Measurements from ENCODE around the gene PGK2. TPM values are rescaled to one million over a fixed set of nuclear protein-coding genes. Genes with fewer than 3 reads are reported as not detected.
A peak's percentile ranks its signal among the peaks of the same experiment; 100 is the strongest.
"Not testable (repeated sequence)": the region's sequence is repeated elsewhere in the genome, so short reads cannot be mapped to it uniquely, and the experiment has no call there.

The PGK2 gene
- total RNA-seq (2014; rRNA removed; shearing (Covaris generic)) = not detected in 2 replicates
- not detected in 2 replicates for polyA plus RNA-seq (2015; cell fraction: cytosol; rRNA removed)
- polyA plus RNA-seq (2015; cell fraction: nucleus; rRNA removed) = not detected in 2 replicates

DNA sequence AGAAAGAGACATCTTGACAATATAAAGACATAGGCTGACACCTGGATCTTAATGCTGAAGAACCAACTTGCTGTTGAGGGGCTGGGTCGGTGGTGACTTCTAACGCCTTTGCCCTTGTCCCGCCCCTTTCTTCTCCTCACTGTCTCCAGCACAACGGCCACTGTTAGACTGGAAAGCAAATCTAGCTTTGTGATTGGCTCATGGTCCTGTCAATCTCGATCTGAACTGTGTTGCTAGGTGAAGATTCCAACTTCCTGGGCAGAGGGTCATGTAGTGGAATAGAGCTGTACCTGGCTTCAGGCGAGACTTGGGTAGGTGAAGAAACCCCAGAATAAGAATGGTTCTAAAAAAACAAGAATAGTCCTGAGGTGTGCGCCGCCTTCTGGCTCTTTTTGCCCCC is at the start of gene PGK2:
Gene PGK2 (minus strand): TSS at position 110 of the 400 bp plus-strand sequence. CDS start 98 bp downstream, at position 12.
- DNase-seq (ENCODE audit: low read depth, low spot score) = peak; percentile 84
- in situ Hi-C loops (cut with HindIII; ENCODE audit: low pct_unique_long_range_greater_than_20kb, low sequenced_read_pairs) = no loop called here

DNA sequence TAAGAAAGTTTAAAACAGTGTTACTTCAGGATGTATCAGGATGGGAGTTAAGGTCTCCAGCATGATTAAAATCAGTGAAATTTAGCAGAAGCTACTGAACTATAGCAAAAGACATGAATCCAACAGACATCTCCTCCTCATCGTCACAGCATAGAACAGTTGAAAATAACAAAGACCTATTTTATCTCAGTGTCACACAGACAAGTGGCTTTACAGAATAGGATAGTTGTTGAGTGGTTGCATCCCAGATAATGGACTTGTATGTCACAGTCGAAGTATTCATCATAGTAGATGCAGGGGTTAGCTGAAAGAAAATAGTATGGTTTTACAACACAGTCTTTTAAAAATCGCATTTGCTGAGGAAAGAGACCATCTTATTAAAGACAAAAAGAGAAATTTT is 48.1 kb upstream of the PGK2 start:
- in situ Hi-C loops (cut with HindIII; ENCODE audit: low pct_unique_long_range_greater_than_20kb, low sequenced_read_pairs) = no loop called here
- DNase-seq (ENCODE audit: low read depth, low spot score) = no peak

GRCh38 chr6:49833386-49833785 is 46.3 kb upstream of the PGK2 start:
- in situ Hi-C loops (cut with HindIII; ENCODE audit: low pct_unique_long_range_greater_than_20kb, low sequenced_read_pairs) = no loop called here
- no peak for DNase-seq (ENCODE audit: low read depth, low spot score)

DNA sequence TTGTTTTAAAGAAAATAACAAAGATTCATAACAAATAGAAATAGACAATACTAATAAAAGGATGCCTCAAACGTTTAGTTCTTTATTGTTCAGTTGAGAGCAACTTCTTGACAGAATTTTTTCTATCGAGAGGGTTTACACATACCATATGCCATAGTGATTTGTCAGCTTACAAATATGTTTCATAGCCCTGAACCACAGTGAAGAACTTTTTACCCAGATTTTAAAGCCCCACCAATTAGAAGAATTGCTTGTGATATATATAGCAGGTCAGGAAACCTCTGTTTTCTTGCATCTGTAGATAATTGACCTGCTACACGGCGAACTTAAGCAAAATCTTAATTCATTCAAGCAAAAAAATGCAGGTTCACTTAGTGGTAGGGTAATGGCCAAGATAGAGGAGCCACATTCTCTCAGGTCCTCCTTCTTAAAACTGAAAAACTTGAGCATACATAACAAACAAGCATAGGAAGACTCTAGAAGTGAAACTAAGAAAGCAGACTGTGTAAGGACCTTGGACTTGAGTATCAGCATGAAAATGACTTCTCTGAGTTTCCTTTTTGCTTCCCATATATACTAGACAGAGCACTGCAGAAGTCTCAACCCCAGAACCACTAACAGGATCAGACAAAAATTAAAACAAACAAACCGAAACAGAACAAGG is 39.8 kb upstream of the PGK2 start:
- in situ Hi-C loops (cut with HindIII; ENCODE audit: low pct_unique_long_range_greater_than_20kb, low sequenced_read_pairs) = no loop called here
- DNase-seq (ENCODE audit: low read depth, low spot score) = no peak

- in situ Hi-C loops (cut with HindIII; ENCODE audit: low pct_unique_long_range_greater_than_20kb, low sequenced_read_pairs) = no loop called here
- DNase-seq (ENCODE audit: low read depth, low spot score) = no peak
These were observed 28.1 kb upstream of the PGK2 start for GRCh38 chr6:49815166-49815565.

- in situ Hi-C loops (cut with HindIII; ENCODE audit: low pct_unique_long_range_greater_than_20kb, low sequenced_read_pairs) = no loop called here
- DNase-seq (ENCODE audit: low read depth, low spot score) = no peak
These were observed 26.2 kb upstream of the PGK2 start for GRCh38 chr6:49813248-49813647.

GRCh38 chr6:49806145-49806544 is 19.1 kb upstream of the PGK2 start:
- in situ Hi-C loops (cut with HindIII; ENCODE audit: low pct_unique_long_range_greater_than_20kb, low sequenced_read_pairs) = no loop called here
- DNase-seq (ENCODE audit: low read depth, low spot score) = no peak

DNA sequence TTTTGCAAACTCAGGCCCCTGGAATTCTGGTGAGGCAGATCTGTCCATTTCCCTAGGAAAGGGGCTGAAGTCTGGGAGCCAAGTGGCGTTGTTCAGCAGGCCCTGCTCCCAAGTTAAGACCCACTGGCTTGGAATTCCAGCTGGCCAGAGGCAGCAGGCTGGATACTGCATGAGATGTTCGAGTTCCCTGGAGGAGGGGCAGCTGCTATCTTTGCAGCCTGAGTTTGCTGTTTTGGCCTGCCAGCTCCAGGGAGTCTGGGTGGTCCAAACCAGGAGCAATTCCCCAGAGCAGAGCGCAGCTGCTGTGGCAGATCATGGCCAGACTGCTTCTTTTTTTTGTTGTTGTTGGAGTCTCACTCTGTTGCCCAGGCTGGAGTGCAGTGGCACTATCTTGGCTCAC is 18.2 kb upstream of the PGK2 start:
- no peak for DNase-seq (ENCODE audit: low read depth, low spot score)

GRCh38 chr6:49801525-49801924 is 14.4 kb upstream of the PGK2 start:
- DNase-seq (ENCODE audit: low read depth, low spot score) = no peak
- in situ Hi-C loops (cut with HindIII; ENCODE audit: low pct_unique_long_range_greater_than_20kb, low sequenced_read_pairs) = no loop called here

More for the DNA sequence above, 18.2 kb upstream of the PGK2 start:
- in situ Hi-C loops (cut with HindIII; ENCODE audit: low pct_unique_long_range_greater_than_20kb, low sequenced_read_pairs) = no loop called here

- in situ Hi-C loops (cut with HindIII; ENCODE audit: low pct_unique_long_range_greater_than_20kb, low sequenced_read_pairs) = no loop called here
These were observed 12.0 kb upstream of the PGK2 start for GRCh38 chr6:49799090-49799489.

DNA sequence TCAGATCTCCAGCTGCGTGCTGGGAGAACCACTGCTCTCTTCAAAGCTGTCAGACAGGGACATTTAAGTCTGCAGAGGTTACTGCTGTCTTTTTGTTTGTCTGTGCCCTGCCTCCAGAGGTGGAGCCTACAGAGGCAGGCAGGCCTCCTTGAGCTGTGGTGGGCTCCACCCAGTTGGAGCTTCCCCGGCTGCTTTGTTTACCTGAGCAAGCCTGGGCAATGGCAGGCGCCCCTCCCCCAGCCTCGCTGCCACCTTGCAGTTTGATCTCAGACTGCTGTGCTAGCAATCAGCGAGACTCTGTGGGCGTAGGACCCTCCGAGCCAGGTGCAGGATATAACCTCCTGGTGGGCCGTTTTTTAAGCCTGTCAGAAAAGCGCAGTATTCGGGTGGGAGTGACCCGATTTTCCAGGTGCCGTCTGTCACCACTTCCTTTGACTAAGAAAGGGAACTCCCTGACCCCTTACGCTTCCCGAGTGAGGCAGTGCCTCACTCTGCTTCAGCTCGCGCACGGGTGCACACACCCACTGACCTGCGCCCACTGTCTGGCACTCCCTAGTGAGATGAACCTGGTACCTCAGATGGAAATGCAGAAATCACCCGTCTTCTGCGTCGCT is 9.9 kb upstream of the PGK2 start:
- in situ Hi-C loops (cut with HindIII; ENCODE audit: low pct_unique_long_range_greater_than_20kb, low sequenced_read_pairs); DNase-seq (ENCODE audit: low read depth, low spot score): not testable (repeated sequence)

More at GRCh38 chr6:49799090-49799489, 12.0 kb upstream of the PGK2 start:
- no peak for DNase-seq (ENCODE audit: low read depth, low spot score)

DNA sequence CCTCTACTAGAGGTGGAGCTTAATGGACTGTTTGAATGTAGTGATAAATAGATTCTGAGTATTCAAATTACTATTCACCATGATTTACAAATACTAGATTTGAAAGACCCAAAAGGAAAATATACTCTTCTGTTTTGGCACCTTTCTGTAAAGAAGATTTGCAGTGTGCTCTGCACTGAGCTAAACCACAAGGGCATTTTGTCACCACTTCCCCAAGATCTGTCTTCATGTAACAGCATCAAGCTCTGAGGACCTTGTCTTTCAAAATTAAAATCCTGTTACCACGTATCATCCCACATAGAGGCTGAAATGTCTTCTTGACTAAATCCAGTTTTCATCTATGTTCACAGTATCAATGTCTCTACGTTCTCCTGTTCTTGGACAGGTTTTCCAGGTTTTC is 3.3 kb upstream of the PGK2 start:
- in situ Hi-C loops (cut with HindIII; ENCODE audit: low pct_unique_long_range_greater_than_20kb, low sequenced_read_pairs) = no loop called here
- no peak for DNase-seq (ENCODE audit: low read depth, low spot score)

DNA sequence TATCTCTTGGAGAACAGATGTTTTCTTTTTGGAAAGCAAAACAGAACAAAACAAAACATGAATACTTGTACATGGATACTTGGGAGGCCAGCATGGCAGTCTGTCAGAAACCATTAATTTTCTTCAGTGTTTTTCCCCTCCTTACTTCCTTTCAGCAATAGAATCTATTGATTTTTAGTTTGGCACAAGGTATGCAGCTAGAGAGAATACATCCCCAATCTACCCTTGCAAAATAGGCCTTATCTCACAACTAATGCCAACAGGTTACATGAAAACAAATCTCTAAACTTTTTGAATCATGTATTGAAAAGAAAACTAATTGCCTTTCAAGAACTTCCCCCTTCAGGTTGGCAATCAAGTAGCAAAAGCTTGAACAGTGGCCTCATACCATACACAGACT is 2.8 kb downstream of the PGK2 start:
- no peak for DNase-seq (ENCODE audit: low read depth, low spot score)
- in situ Hi-C loops (cut with HindIII; ENCODE audit: low pct_unique_long_range_greater_than_20kb, low sequenced_read_pairs) = no loop called here

DNA sequence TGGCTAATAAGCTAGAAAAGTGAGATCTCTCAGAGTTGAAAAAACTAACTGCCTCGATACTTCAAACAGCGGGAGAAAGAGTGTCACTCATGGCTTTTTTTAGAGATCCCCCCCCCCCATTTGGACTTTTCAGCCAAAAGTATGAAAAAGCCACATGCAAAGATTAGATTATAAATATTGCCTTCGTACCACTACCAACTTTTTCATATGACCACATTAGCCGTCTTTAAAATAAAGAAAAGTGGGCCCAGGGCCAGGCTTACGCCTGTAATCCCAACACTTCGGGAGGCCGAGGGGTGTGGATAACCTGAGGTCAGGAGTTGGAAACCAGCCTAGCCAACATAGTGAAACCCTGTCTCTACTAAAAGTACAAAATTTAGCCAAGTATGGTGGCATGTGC is 4.4 kb downstream of the PGK2 start:
- in situ Hi-C loops (cut with HindIII; ENCODE audit: low pct_unique_long_range_greater_than_20kb, low sequenced_read_pairs) = no loop called here
- no peak for DNase-seq (ENCODE audit: low read depth, low spot score)

DNA sequence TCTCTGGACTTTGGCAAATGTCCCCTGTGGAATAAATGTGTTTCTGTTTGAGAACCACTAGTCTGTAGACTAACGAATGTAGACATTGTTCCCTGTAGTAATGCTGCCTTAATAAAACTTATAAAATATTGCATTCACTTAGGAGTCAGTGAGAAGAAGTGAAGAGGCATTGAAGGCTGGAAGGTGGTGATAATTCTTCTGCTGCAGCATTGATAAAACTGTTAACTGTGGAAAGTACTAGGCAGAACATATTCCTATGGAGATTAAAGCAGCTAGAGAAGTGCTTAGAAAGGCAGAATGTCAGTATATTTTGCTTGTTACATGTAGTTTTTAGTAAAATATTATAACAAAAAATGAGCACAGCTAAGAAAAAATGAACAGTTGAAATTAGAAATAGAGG is 4.8 kb downstream of the PGK2 start:
- in situ Hi-C loops (cut with HindIII; ENCODE audit: low pct_unique_long_range_greater_than_20kb, low sequenced_read_pairs) = no loop called here
- DNase-seq (ENCODE audit: low read depth, low spot score) = no peak

GRCh38 chr6:49776444-49776843 is 10.6 kb downstream of the PGK2 start:
- in situ Hi-C loops (cut with HindIII; ENCODE audit: low pct_unique_long_range_greater_than_20kb, low sequenced_read_pairs) = no loop called here
- DNase-seq (ENCODE audit: low read depth, low spot score) = no peak

DNA sequence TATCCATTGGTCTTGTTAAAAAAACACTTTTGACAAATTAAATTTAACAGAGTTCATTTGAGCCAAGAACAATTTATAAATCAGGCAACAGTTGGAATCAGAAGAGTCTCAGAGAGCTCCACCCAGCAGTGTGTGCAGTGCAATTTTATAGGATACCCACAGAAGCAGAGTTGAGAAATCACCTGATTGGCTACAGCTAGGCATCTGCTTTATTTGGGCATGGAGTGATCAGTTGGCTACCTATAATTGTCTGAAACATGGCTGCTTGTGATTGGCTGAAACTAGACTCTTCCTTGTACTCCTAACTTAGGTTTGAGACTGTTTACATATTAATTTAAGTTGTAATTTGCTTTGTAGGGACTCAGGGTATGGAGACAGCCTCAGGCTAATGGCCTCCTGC is 12.0 kb downstream of the PGK2 start:
- DNase-seq (ENCODE audit: low read depth, low spot score) = no peak

GRCh38 chr6:49772285-49772684 is 14.8 kb downstream of the PGK2 start:
- no peak for DNase-seq (ENCODE audit: low read depth, low spot score)
- in situ Hi-C loops (cut with HindIII; ENCODE audit: low pct_unique_long_range_greater_than_20kb, low sequenced_read_pairs) = no loop called here

More for the DNA sequence above, 12.0 kb downstream of the PGK2 start:
- in situ Hi-C loops (cut with HindIII; ENCODE audit: low pct_unique_long_range_greater_than_20kb, low sequenced_read_pairs) = no loop called here

DNA sequence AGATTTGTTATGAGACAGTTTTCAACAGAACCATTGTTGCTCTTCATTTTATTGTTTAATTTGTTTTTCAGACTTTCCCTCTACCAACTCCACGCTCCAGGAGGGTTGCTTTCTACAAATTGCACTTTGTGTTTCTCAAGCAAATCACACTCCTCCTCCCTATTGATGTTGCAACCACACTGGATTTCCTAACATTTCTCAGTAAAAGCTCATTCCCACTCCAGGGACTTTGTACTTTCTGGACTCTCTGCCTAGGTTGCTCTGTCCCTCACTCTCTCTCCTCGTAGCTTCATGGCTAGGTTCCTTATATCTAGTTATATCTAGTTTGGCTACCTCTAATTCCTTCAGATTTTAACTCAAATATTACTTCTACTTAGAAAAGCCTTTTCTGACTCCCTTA is 20.3 kb downstream of the PGK2 start:
- in situ Hi-C loops (cut with HindIII; ENCODE audit: low pct_unique_long_range_greater_than_20kb, low sequenced_read_pairs) = no loop called here

More for the DNA sequence above, 20.3 kb downstream of the PGK2 start:
- DNase-seq (ENCODE audit: low read depth, low spot score) = no peak
